HepG2 (cell line): ENCODE measurements around the gene SHISA5. TPM values are rescaled to one million over a fixed set of nuclear protein-coding genes. Genes with fewer than 3 reads are reported as not detected.

ENCODE experiments used
- ATAC-seq: fragments of 200-7000 bp; cut with Tn5 transposase; 3 replicates; pipeline ENCODE4 v1.9.1; 2020; ENCODE audit warnings: mild to moderate bottlenecking, moderate library complexity
- BruUV-seq: library from RNA; stranded (reverse); fragments of 400-500 nt; replicated peaks from 2 replicates; lab custom pipeline; 2021; lab: Mats Ljungman, UMichigan
- CTCF ChIA-PET: fragments of 300-600 bp; formaldehyde crosslinking; extraction: SDS; loops from one replicate; lab custom pipeline; 2021; ENCODE audit warnings: low total read pairs, inconsistent platforms, low intra/inter-chr PET ratio; lab: Yijun Ruan, JAX
- POLR2A ChIA-PET: fragments of 350-600 bp; sonication (Branson Sonifier 250); formaldehyde crosslinking; loops from one replicate; lab custom pipeline; 2020; ENCODE audit warnings: antibody characterized with exemption, inconsistent platforms; lab: Yijun Ruan, JAX
- DNase-seq: peaks from one replicate; pipeline ENCODE4 v3.0.0-alpha.2; 2015; ENCODE audit warnings: low spot score
- FAIRE-seq: peaks from 3 replicates; lab custom pipeline; 2011; peaks lifted over from hg19 to GRCh38; lab: Jason Lieb, UNC
- H2AFZ ChIP-seq: one replicate; pipeline ENCODE4 v1.6.1; 2011; ENCODE audit warnings: low read length, inconsistent platforms
- H3K27ac ChIP-seq: fragments of 300-600 bp; 3 replicates; pipeline ENCODE4 v1.8.0; 2011; ENCODE audit warnings: mixed run types, mild to moderate bottlenecking, mixed read lengths, low read length, inconsistent platforms; ENCODE audit not compliant: insufficient read depth; ENCODE audit errors: extremely low read length
- H3K27me3 ChIP-seq, 2 experiments: fragments of 200-600 bp in 1 of 2; 2 replicates in 1 of 2; 3 replicates in 1 of 2; pipeline versions ENCODE4 v1.6.0 to v1.8.0; 2011; ENCODE audit warnings: low read length in 2 of 2, mild to moderate bottlenecking in 2 of 2, moderate library complexity in 2 of 2, inconsistent platforms in 1 of 2; ENCODE audit not compliant: insufficient read depth in 2 of 2, control insufficient read depth in 1 of 2
- H3K36me3 ChIP-seq, 2 experiments: fragments of 200-600 bp in 1 of 2; replicated peaks in 1 of 2; 2 replicates in 1 of 2; 3 replicates in 1 of 2; pipeline versions ENCODE4 v1.5.1 to v1.8.0; 2011; ENCODE audit warnings: low read length in 2 of 2, inconsistent platforms in 1 of 2; ENCODE audit not compliant: insufficient read depth in 2 of 2, control insufficient read depth in 1 of 2
- H3K4me1 ChIP-seq: 2 replicates; pipeline ENCODE4 v1.5.1; 2012; ENCODE audit warnings: low read length, inconsistent platforms; ENCODE audit not compliant: insufficient read depth
- H3K4me2 ChIP-seq: 2 replicates; pipeline ENCODE4 v1.6.0; 2011; ENCODE audit warnings: low read depth, low read length, inconsistent platforms
- H3K4me3 ChIP-seq, 3 experiments: fragments of 200-600 bp in 1 of 3; sonication (generic), shearing (Covaris generic) in 1 of 3; replicated peaks in 1 of 3; 2 replicates each; pipeline ENCODE4 v1.5.1; 2011 to 2016; ENCODE audit warnings: low read length in 3 of 3, inconsistent platforms in 2 of 3, low read depth in 2 of 3, mild to moderate bottlenecking in 2 of 3, control low read depth in 1 of 3, mixed read lengths in 1 of 3; ENCODE audit not compliant: insufficient read depth in 1 of 3
- H3K79me2 ChIP-seq: one replicate; pipeline ENCODE4 v1.6.1; 2011; ENCODE audit warnings: low read length, inconsistent platforms; ENCODE audit not compliant: insufficient read depth
- H3K9ac ChIP-seq: 2 replicates; pipeline ENCODE4 v1.6.0; 2011; ENCODE audit warnings: mild to moderate bottlenecking, low read depth, low read length, inconsistent platforms; ENCODE audit not compliant: insufficient read depth
- H3K9me3 ChIP-seq: 2 replicates; pipeline ENCODE4 v1.5.1; 2012; ENCODE audit warnings: mild to moderate bottlenecking, low read length
- H4K20me1 ChIP-seq: 2 replicates; pipeline ENCODE4 v1.6.0; 2011; ENCODE audit warnings: inconsistent platforms, mild to moderate bottlenecking, low read length, moderate library complexity; ENCODE audit not compliant: insufficient read depth
- AGO2 ChIP-seq: fragments of 200-400 bp; formaldehyde crosslinking; optimal IDR thresholded peaks from 2 replicates; pipeline ENCODE3; 2017; ENCODE audit warnings: mild to moderate bottlenecking, low read depth, low read length, moderate library complexity
- DR1 ChIP-seq: sonication (generic); formaldehyde crosslinking; IDR thresholded peaks from 2 replicates; pipeline ENCODE4 v1.8.0; 2021; ENCODE audit warnings: mild to moderate bottlenecking, missing genetic modification reagents, inconsistent platforms
- NONO ChIP-seq, 2 experiments: fragments of 450-650 bp in 1 of 2; sonication (generic) in 1 of 2; formaldehyde crosslinking in 1 of 2; IDR thresholded peaks in 1 of 2; conservative IDR thresholded peaks in 1 of 2; 2 replicates each; pipeline versions ENCODE4 v1.6.1 to v1.8.0; 2017 to 2022; ENCODE audit warnings: mild to moderate bottlenecking in 1 of 2, missing genetic modification reagents in 1 of 2, moderate library complexity in 1 of 2
- POLR2A ChIP-seq, 2 experiments: IDR thresholded peaks; 2 replicates each; pipeline ENCODE4 v1.6.1; 2011; ENCODE audit warnings: low read depth in 2 of 2, low read length in 2 of 2, mild to moderate bottlenecking in 1 of 2, moderate library complexity in 1 of 2; ENCODE audit not compliant: insufficient read depth in 1 of 2
- RBAK ChIP-seq: sonication (generic); formaldehyde crosslinking; IDR thresholded peaks from 2 replicates; pipeline ENCODE4 v1.5.1; 2020; ENCODE audit warnings: mild to moderate bottlenecking, missing genetic modification reagents
- RBFOX2 ChIP-seq: fragments of 200-400 bp; formaldehyde crosslinking; IDR thresholded peaks from 2 replicates; pipeline ENCODE4 v1.6.1; 2017; ENCODE audit warnings: low read depth, mild to moderate bottlenecking, low read length
- ZBTB38 ChIP-seq: sonication (generic); formaldehyde crosslinking; IDR thresholded peaks from 2 replicates; pipeline ENCODE4 v1.5.1; 2020; ENCODE audit warnings: mild to moderate bottlenecking, missing genetic modification reagents
- ZNF496 ChIP-seq: sonication (generic); formaldehyde crosslinking; IDR thresholded peaks from 2 replicates; pipeline ENCODE4 v1.8.1; 2023; ENCODE audit warnings: mild to moderate bottlenecking, moderate library complexity, missing genetic modification reagents; ENCODE audit not compliant: insufficient replicate concordance
- ZNF720 ChIP-seq: sonication (generic); formaldehyde crosslinking; IDR thresholded peaks from 2 replicates; pipeline ENCODE4 v1.4.0; 2020; ENCODE audit warnings: missing genetic modification reagents
- WGBS: methylation state at CpG from one replicate; pipeline ENCODE4 v1.1.6; 2017; ENCODE audit warnings: low lambda C conversion rate; 5-methylcytosine and 5-hydroxymethylcytosine counted together
- in situ Hi-C: cut with HindIII; loops from 2 replicates; pipeline ENCODE4 v1.10.0; 2017; ENCODE audit warnings: low pct_unique_long_range_greater_than_20kb; ENCODE audit not compliant: extremely low pct_ligation_motif_present
- intact Hi-C: fragments of 100-400 bp; cut with micrococcal nuclease; formaldehyde crosslinking; loops from one replicate; pipeline ENCODE4 v1.10.0; 2022; ENCODE audit not compliant: unreplicated experiment
- polyA plus RNA-seq, 8 experiments: library from polyadenylated mRNA; depleted of rRNA in 3 of 8; stranded (reverse) in 7 of 8; unstranded in 1 of 8; fragments of >200 nt; fragmentation: Illumina TruSeq in 4 of 8; extraction: Trizol in 4 of 8; gene quantifications; 2 replicates each; pipeline versions ENCODE4 v1.2.1 to v1.2.3, GENCODE V29; 2011 to 2016; ENCODE audit warnings: low read depth in 4 of 8, missing spikeins in 1 of 8, mixed read lengths in 1 of 8; ENCODE audit not compliant: insufficient read depth in 1 of 8
- total RNA-seq, 5 experiments: library from RNA; depleted of rRNA; stranded (reverse); fragments of >200 nt; fragmentation: Illumina TruSeq; extraction: Trizol; gene quantifications; 2 replicates each; pipeline ENCODE4 v1.2.3, GENCODE V29; 2016; ENCODE audit warnings: low read depth in 1 of 5
- TF ChIP-seq, protein P1 (sequence below): sonication (generic); formaldehyde crosslinking; IDR thresholded peaks from 2 replicates; pipeline ENCODE4 v1.4.0; 2020; ENCODE audit warnings: missing genetic modification reagents, low read depth, mild to moderate bottlenecking, borderline replicate concordance
- TF ChIP-seq, protein P2 (sequence below): IDR thresholded peaks from 2 replicates; pipeline ENCODE4 v1.6.1; 2016; ENCODE audit warnings: missing biosample characterization, missing genetic modification reagents, low read depth

SHISA5 gene
- total and polyA plus RNA-seq, 2 of the 13 experiments (the other 11 are each of a cell fraction or from before 2014, with no cell fraction given) = 75.8 to 91.4 TPM

GRCh38 chr3:48469046-48469915, 34.7 kb downstream of the SHISA5 start:
- Histone ChIP-seq H3K27ac (peak overlapping the region; percentile 54), H3K9ac (no peak overlapping the region), H3K4me2 (no peak overlapping the region), H3K4me3 (no peak overlapping the region), H3K9me3 (no peaks in the 10 kb centered on the region), H4K20me1 (no peaks in the 10 kb centered on the region), H3K79me2 (peaks cover 4% of the 10 kb centered on the region), H3K4me1 (peaks cover 68% of the 10 kb centered on the region), H2AFZ (no peak overlapping the region), H3K36me3 (peaks cover 3 to 10% of the 10 kb centered on the region in 2 experiments; a peak in 3 of 5 replicates), H3K27me3 (no peaks in the 10 kb centered on the region; a peak in 1 of 5 replicates)
- intact Hi-C loops = no loop called here
- BruUV-seq = no TSS peak
- POLR2A ChIA-PET = interaction anchor here (0.6 to 1.5 kb wide), 4 partner anchors 29 to 38 kb away, joined by 3 to 5 read pairs (median 4); partner anchors contain the start of genes CCDC51 and TMA7
- no peak for FAIRE-seq
- TF ChIP-seq ZBTB38 (CRISPR knock-in tag) (no peak), ZNF496 (CRISPR knock-in tag) (no peak), POLR2A (IDR thresholded peaks at IDR 0.05; ENCODE audit: insufficient read depth in 1 of 2, low read depth in 2 of 2, low read length in 2 of 2) (no peak), RBAK (no peak), RBFOX2 (peak; percentile 37; the same call in 1 of the 2 replicates), AGO2 (peak; percentile 73)
- CTCF ChIA-PET = no interaction called here
- 96% methylated on average over 19 of the region's 29 CpGs for WGBS
- DNase-seq = no peak
- ATAC-seq = no peak
- in situ Hi-C loops = loop anchor here (5.0 kb wide), 2 partner anchors 33 to 88 kb away; partner anchors contain the start of genes PFKFB4 and SHISA5

DNA sequence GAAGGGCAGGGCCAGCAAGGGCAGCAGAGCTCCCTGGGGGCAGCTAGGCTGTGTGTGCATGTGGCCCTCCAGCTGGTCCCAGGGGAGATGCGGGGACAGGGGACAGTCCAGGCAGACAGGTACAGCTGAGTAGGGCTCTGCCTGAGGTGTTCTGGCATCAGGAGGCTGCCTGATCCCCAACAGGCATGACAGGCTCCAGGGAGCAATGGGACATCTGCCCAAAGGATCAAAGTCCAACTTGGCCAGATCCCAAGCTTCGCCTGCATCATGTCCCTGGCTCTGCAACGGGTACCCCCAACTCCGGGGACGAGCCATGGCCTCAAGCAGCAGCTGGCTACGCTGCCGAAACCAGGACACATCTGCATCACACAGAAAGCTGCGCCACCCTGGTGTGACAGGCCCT, 35.6 kb downstream of the SHISA5 start:
- ChIA-PET POLR2A (interaction anchor here (0.6 to 1.3 kb wide), 2 partner anchors 28 to 39 kb away, joined by 3 read pairs; partner anchors contain the start of genes CCDC51 and TMA7), CTCF (no interaction called here)
- in situ Hi-C loops = loop anchor here (5.0 kb wide), 2 partner anchors 34 to 89 kb away; partner anchors contain the start of genes PFKFB4 and SHISA5
- peaks cover 4% of the 10 kb centered on the region for H3K79me2 ChIP-seq
- WGBS = 71% methylated on average over 1 of the region's 8 CpGs
- intact Hi-C loops = no loop called here
- H4K20me1 ChIP-seq = no peaks in the 10 kb centered on the region
- FAIRE-seq (no peak), ATAC-seq (peak; percentile 0; the same call in 1 of the 3 replicates), DNase-seq (peak; percentile 44)
- peaks cover 3 to 10% of the 10 kb centered on the region in 2 experiments; a peak in 3 of 5 replicates for H3K36me3 ChIP-seq
- H2AFZ ChIP-seq = no peak overlapping the region
- H3K4me3 ChIP-seq = no peak overlapping the region
- peak overlapping the region; percentile 27 for H3K27ac ChIP-seq
- peaks cover 59% of the 10 kb centered on the region for H3K4me1 ChIP-seq
- no peak overlapping the region for H3K9ac ChIP-seq
- no peak overlapping the region for H3K4me2 ChIP-seq
- H3K9me3 ChIP-seq = no peaks in the 10 kb centered on the region
- H3K27me3 ChIP-seq = no peaks in the 10 kb centered on the region; a peak in 1 of 5 replicates
- no TSS peak for BruUV-seq
- TF ChIP-seq NONO (IDR thresholded peaks at IDR 0.05) = no peak
- no peak for TF ChIP-seq NONO (CRISPR knock-in tag; conservative IDR thresholded peaks at IDR 0.05)
- TF ChIP-seq, protein P1, sequence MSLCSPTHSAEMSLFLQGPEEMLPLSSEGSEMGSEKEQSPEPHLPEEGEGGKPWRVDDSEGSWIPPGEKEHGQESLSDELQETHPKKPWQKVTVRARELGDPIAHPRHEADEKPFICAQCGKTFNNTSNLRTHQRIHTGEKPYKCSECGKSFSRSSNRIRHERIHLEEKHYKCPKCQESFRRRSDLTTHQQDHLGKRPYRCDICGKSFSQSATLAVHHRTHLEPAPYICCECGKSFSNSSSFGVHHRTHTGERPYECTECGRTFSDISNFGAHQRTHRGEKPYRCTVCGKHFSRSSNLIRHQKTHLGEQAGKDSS (CRISPR knock-in tag) = no peak
- TF ChIP-seq ZNF720 (CRISPR knock-in tag) = no peak
- TF ChIP-seq, protein P2, sequence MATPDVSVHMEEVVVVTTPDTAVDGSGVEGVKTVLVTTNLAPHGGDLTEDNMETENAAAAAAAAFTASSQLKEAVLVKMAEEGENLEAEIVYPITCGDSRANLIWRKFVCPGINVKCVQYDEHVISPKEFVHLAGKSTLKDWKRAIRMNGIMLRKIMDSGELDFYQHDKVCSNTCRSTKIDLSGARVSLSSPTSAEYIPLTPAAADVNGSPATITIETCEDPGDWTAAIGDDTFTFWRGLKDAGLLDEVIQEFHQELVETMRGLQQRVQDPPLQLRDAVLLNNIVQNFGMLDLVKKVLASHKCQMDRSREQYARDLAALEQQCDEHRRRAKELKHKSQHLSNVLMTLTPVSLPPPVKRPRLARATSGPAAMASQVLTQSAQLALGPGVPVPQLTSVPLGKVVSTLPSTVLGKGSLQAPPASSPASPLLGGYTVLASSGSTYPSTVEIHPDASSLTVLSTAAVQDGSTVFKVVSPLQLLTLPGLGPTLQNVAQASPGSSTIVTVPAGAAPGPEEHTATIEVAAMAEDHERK (CRISPR knock-in tag) = no peak
- TF ChIP-seq DR1 = no peak
